NCI-H2171 treated with DMSO at 0.1 percent for 48 hours (cell line): ENCODE data around the gene HLA-DQB1.
"Not testable (repeated sequence)": the region's sequence is repeated elsewhere in the genome, so short reads cannot be mapped to it uniquely, and the experiment has no call there.

ENCODE experiments used
- DNase-seq: peaks from one replicate; lab custom pipeline; 2025; lab: John Stamatoyannopoulos, UW

HLA-DQB1 gene

DNA sequence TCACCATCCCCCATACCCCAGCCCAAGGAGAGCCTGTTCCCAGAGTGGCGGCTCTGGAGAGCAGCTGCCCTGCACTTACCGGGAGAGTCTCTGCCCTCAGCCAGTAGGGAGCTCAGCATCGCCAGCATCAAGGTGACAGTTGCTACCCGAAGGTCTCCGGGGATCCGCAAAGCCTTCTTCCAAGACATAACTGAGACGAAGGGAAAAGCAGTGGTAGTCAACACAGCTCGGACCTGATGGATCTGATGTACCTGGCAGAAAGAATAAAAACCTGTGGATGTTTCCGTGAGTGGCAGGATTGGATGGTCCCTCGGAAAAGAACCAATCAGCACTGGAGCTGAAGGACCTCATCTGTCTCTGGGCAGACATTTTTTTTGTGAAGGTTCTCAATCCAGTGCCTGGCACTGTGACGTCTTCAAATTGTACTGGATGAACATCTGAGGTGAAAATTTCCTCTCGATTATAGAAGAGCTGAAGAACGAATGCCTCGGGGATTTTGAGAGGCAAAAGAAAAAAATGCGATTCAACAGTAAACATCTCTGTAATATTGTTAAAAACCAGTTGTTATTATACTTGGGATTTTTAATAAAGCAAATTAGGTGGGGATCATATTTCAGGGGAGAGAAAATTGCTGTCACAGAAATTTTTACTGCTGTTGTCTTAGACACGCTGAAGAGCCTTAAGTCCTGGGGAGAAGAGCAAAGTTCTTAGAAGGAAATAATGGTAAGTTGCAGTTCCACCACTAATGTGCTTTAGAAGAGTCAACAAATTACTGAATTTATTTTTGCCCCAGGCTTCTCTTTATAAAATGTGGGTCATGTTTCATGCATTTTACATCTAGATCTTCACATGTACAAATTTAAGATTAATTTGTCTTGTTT is at the start of gene HLA-DQB1:
TSS of gene HLA-DQB1 (minus strand) at position 238 of the 881 bp plus-strand sequence. CDS start at position 188, 50 bp downstream.
- no peak for DNase-seq

- no peak for DNase-seq
These were observed 46.8 kb upstream of the HLA-DQB1 start for GRCh38 chr6:32713241-32713640.

GRCh38 chr6:32709625-32710024 is 43.2 kb upstream of the HLA-DQB1 start:
- no peak for DNase-seq

DNA sequence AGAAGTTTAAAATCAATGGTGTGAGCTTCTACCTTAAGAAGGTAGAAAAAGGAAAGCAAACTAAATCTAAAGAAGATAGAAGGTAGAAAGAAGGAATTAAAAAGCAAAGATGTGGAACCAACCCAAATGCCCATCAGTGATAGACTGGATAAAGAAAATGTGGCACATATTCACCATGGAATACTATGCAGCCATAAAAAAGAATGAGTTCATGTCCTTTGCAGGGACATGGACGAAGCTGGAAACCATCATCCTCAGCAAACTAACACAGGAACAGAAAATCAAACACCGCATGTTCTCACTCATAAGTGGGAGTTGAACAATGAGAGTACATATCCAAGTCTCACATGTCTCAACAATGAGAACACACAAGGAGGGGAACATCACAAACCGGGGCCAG is 38.7 kb upstream of the HLA-DQB1 start:
- DNase-seq: not testable (repeated sequence)

DNA sequence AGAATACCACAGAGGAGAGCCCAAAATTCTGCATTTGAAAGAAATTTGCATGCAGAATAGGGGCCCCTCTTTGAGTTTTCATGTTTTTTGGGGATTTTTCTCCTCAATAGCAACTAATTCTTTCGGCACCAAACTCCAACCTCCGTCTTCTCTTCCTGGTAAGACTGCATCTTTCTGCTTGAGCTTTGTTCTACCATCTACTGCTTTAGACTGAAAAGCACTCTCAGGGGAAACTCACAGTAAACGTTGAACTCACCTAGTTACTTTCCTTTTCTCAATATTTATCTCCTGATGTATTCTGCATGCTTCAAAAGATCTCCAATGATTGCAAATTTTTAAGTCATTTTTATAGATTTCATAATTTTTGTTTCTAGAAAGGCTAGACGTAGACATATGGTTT is 36.9 kb upstream of the HLA-DQB1 start:
- no peak for DNase-seq

- DNase-seq: peak; percentile 45
These were observed 34.1 kb upstream of the HLA-DQB1 start for GRCh38 chr6:32700391-32701040.

- DNase-seq: no peak
These were observed 30.6 kb upstream of the HLA-DQB1 start for GRCh38 chr6:32697031-32697430.

- DNase-seq: no peak
These were observed 25.6 kb upstream of the HLA-DQB1 start for GRCh38 chr6:32692019-32692418.

GRCh38 chr6:32689531-32690501 is 23.4 kb upstream of the HLA-DQB1 start:
- DNase-seq: no peak

GRCh38 chr6:32685603-32686002 is 19.1 kb upstream of the HLA-DQB1 start:
- no peak for DNase-seq

- DNase-seq: no peak
These were observed 17.8 kb upstream of the HLA-DQB1 start for GRCh38 chr6:32684246-32684645.

DNA sequence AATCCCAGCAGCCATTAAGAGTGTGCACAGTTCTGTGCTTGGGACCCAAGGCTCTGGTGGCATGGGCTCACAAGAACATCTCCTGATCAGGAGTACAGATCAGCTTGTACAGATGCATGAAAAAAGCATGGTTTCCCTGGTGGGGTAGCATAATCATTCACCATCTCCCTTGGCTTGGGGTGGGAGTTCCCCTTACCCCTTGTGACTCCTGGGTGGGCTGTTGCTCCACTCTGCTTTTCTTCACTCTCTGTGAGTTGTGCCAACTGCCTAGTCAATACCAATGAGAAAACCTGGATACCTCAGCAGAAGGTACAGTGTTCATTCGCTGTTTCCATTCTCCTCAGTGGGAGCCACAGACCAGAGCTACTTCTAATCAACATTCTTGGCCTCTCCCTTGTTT is 13.6 kb upstream of the HLA-DQB1 start:
- DNase-seq: no peak

GRCh38 chr6:32679492-32679891 is 13.0 kb upstream of the HLA-DQB1 start:
- no peak for DNase-seq

DNA sequence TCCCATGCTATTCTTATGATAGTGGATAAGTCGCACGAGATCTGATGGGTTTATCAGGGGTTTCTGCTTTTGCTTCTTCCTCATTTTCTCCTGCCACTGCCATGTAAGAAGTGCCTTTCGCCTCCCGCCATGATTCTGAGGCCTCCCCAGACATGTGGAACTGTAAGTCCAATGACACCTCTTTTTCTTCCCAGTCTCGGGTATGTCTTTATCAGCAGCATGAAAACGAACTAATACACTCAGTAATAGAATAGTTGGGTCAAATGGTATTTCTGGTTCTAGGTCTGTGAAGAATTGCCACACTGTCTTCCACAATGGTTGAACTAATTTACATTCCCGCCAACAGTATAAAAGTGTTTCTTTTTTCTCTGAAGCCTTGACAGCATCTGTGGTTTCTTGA is 7.7 kb upstream of the HLA-DQB1 start:
- not testable (repeated sequence) for DNase-seq

DNA sequence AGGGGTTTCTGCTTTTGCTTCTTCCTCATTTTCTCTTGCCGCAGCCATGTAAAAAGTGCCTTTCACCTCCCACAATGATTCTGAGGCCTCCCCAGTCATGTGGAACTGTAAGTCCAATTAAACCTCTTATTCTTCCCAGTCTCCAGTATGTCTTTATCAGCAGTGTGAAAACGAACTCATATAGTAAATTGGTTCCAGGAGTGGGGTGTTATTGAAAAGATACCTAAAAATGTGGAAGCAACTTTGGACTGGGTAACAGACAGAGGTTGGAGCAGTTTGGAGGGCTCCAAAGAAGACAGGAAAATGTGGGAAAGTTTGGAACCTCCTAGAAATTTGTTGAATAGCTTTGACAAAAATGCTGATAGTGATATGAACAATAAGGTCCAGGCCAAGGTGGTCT is 5.5 kb upstream of the HLA-DQB1 start:
- DNase-seq: not testable (repeated sequence)

DNA sequence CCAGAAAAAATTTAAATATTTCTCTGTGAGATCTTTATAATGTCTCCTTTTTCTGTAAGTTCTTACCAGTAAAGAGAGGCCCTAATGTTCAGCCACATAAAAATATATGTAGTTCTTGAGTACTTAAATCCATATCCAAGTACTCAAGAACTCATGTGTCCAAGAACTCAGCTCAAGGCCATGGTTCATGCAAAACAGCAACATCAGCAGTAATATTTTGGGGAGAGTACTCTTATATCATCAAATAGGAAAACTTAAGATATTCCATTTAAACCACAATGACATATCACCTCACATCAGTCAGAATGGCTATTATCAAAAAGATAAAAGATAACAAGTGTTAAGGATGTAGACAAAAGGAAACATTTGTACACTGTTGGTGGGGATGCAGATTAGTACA is 3.4 kb upstream of the HLA-DQB1 start:
- DNase-seq: no peak

- no peak for DNase-seq
These were observed 2.8 kb upstream of the HLA-DQB1 start for GRCh38 chr6:32669240-32669639.

- no peak for DNase-seq
These were observed 1.8 kb upstream of the HLA-DQB1 start for GRCh38 chr6:32668226-32668747.

DNA sequence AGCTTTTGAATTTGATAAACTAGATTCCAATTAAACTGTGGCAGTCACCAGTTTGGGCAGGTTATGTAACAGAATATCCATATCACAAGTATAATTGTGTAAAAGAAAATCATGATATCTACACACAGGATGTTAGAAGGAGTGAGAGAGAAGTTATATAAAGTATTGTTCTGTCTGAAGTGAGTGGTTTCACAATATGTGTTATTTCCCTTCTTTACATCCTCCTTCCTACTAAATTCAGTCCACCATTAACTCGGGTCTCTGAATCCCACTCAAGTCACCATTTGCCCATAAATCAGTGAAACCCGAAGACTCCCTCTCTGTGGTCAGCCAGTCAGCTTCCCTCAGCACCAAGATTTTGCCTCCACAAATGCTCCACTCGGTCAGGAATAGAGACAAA is 796 bp downstream of the HLA-DQB1 start:
- DNase-seq: no peak

DNA sequence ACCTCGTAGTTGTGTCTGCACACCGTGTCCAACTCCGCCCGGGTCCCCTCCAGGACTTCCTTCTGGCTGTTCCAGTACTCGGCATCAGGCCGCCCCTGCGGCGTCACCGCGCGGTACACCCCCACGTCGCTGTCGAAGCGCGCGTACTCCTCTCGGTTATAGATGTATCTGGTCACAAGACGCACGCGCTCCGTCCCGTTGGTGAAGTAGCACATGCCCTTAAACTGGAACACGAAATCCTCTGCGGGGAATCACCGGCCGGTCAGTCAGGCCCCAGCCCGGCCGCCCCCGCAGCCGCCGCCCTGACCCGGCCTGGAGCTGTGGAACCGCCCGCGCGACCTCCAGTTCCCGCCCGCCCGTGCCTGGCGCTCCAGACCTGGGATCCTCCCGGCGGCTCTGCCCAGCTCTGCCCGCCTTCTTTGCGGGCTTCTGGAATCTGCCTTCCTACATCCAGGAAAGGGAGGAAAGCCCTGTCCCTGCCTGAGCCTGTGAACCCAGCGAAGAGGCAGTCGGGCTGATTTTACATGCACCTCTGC is 1.6 kb downstream of the HLA-DQB1 start:
- no peak for DNase-seq

DNA sequence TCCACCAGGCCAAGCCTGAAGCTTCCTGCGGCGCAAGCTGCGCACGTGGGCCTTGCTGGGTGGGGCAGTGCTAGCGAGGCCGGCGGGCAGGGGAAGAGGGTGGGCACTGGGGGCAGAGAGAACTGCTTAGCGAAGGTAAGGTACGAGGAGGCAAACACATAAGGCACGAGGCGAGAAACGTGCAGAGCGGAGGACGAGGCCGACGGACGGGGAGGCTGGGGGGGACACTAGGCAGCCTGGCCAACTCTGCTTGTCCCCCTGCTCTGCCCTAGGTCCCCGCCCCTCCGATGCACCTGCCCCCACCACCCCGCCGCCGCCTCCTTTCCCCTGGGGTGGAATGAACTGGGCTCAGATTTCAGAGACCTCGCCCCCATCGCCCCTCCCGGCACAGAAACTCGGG is 2.1 kb downstream of the HLA-DQB1 start:
- no peak for DNase-seq

- no peak for DNase-seq
These were observed 3.6 kb downstream of the HLA-DQB1 start for GRCh38 chr6:32662836-32663235.
